Endodermal cell (in vitro differentiated cells): ENCODE results near the gene SENP2. TPM values are rescaled to one million over a fixed set of nuclear protein-coding genes. Genes with fewer than 3 reads are reported as not detected.

ENCODE experiments used
- DNase-seq: peaks from one replicate; pipeline ENCODE4 v3.0.0-alpha.2; 2017
- H3K27ac ChIP-seq: 2 replicates; pipeline ENCODE4 v1.5.1; 2013; ENCODE audit warnings: mild to moderate bottlenecking, low read depth, low read length, moderate library complexity
- H3K27me3 ChIP-seq: 2 replicates; pipeline ENCODE4 v1.6.1; 2013; ENCODE audit warnings: mild to moderate bottlenecking, low read length, moderate library complexity; ENCODE audit not compliant: insufficient read depth, control insufficient read depth, poor library complexity, severe bottlenecking
- H3K36me3 ChIP-seq: 2 replicates; pipeline ENCODE4 v1.7.0; 2013; ENCODE audit warnings: mild to moderate bottlenecking, low read length, moderate library complexity; ENCODE audit not compliant: control insufficient read depth, insufficient read depth
- H3K4me1 ChIP-seq: one replicate; pipeline ENCODE4 v1.7.0; 2013; ENCODE audit warnings: low read length; ENCODE audit not compliant: control insufficient read depth, insufficient read depth
- H3K4me3 ChIP-seq: 2 replicates; pipeline ENCODE4 v1.5.1; 2013; ENCODE audit warnings: mild to moderate bottlenecking, low read length, moderate library complexity
- H3K9ac ChIP-seq: 2 replicates; pipeline ENCODE4 v1.6.1; 2013; ENCODE audit warnings: mild to moderate bottlenecking, low read length, moderate library complexity; ENCODE audit not compliant: poor library complexity, severe bottlenecking; ENCODE audit errors: extremely low read depth
- H3K9me3 ChIP-seq: 2 replicates; pipeline ENCODE4 v1.6.1; 2013; ENCODE audit warnings: mild to moderate bottlenecking, low read length, moderate library complexity; ENCODE audit not compliant: control insufficient read depth
- H3K27ac Mint-ChIP-seq: 2 replicates; pipeline ENCODE4 v1.8.0; 2020; ENCODE audit warnings: mixed read lengths
- H3K27me3 Mint-ChIP-seq: 2 replicates; pipeline ENCODE4 v1.8.0; 2021; ENCODE audit warnings: mild to moderate bottlenecking, mixed read lengths; ENCODE audit not compliant: insufficient read depth
- H3K36me3 Mint-ChIP-seq: 2 replicates; pipeline ENCODE4 v1.8.0; 2020; ENCODE audit warnings: low read depth, mixed read lengths
- H3K4me1 Mint-ChIP-seq: 2 replicates; pipeline ENCODE4 v1.8.0; 2020; ENCODE audit warnings: mixed read lengths
- H3K4me3 Mint-ChIP-seq: 2 replicates; pipeline ENCODE4 v1.8.0; 2020; ENCODE audit warnings: mild to moderate bottlenecking, moderate library complexity, mixed read lengths
- H3K9me3 Mint-ChIP-seq: 2 replicates; pipeline ENCODE4 v1.8.0; 2020; ENCODE audit warnings: mild to moderate bottlenecking, mixed read lengths
- CTCF ChIP-seq: fragments of 200-600 bp; sonication (generic); conservative IDR thresholded peaks from 2 replicates; pipeline ENCODE4 v1.5.0; 2021; ENCODE audit warnings: antibody characterized with exemption, mild to moderate bottlenecking
- WGBS, 2 experiments: methylation state at CpG; one replicate each; pipeline versions ENCODE4 v1.1.5 to v1.1.7; 2013; ENCODE audit warnings: missing lambda C conversion rate in 2 of 2, mixed read lengths in 1 of 2; ENCODE audit not compliant: insufficient coverage in 1 of 2, insufficient read length in 1 of 2; 5-methylcytosine and 5-hydroxymethylcytosine counted together
- total RNA-seq, 2 donors: library from RNA; stranded (reverse); fragmentation: NEBNext Ultra II Directional in 1 of 2; extraction: Animal tissue kit (Norgen Biotek cat#: 25700) in 1 of 2; gene quantifications; 2 replicates in 1 of 2; 3 replicates in 1 of 2; pipeline ENCODE4 v1.2.1, GENCODE V29; 2021

SENP2 gene
- total RNA-seq, 2 donors from 2014 or later, result 44.6 to 46.4 TPM

- 90 to 95% methylated on average over 6 to 8 of the region's 8 CpGs for WGBS, 2 experiments
- Histone ChIP-seq H3K9ac (no peak overlapping the region), H3K9me3 (no peaks in the 10 kb centered on the region), H3K27ac (no peak overlapping the region), H3K4me3 (no peak overlapping the region), H3K27me3 (no peaks in the 10 kb centered on the region), H3K36me3 (peaks cover 76% of the 10 kb centered on the region), H3K4me1 (no peaks in the 10 kb centered on the region)
- DNase-seq, result no peak
- no peaks in the 10 kb centered on the region for H3K27me3 Mint-ChIP-seq
- peaks cover 74% of the 10 kb centered on the region for H3K36me3 Mint-ChIP-seq
- no peak overlapping the region for H3K4me3 Mint-ChIP-seq
- H3K4me1 Mint-ChIP-seq, result no peaks in the 10 kb centered on the region
- no peaks in the 10 kb centered on the region for H3K9me3 Mint-ChIP-seq
- H3K27ac Mint-ChIP-seq, result no peak overlapping the region
- TF ChIP-seq CTCF, result no peak
These were observed 70.3 kb downstream of the SENP2 start for GRCh38 chr3:185656321-185656840.

GRCh38 chr3:185657211-185657610, 71.1 kb downstream of the SENP2 start:
- no peaks in the 10 kb centered on the region for H3K27me3 ChIP-seq
- no peaks in the 10 kb centered on the region for H3K9me3 ChIP-seq
- peaks cover 69% of the 10 kb centered on the region for H3K36me3 ChIP-seq
- 94 to 98% methylated on average over 8 to 12 of the region's 12 CpGs for WGBS, 2 experiments
- no peak overlapping the region for H3K4me3 Mint-ChIP-seq
- no peak overlapping the region for H3K27ac ChIP-seq
- no peaks in the 10 kb centered on the region for H3K9me3 Mint-ChIP-seq
- no peaks in the 10 kb centered on the region for H3K4me1 ChIP-seq
- no peaks in the 10 kb centered on the region for H3K27me3 Mint-ChIP-seq
- no peaks in the 10 kb centered on the region for H3K4me1 Mint-ChIP-seq
- peak overlapping the region; percentile 2 for H3K27ac Mint-ChIP-seq
- H3K36me3 Mint-ChIP-seq, result peaks cover 70% of the 10 kb centered on the region
- no peak for TF ChIP-seq CTCF
- no peak overlapping the region for H3K4me3 ChIP-seq
- DNase-seq, result no peak
- no peak overlapping the region for H3K9ac ChIP-seq

GRCh38 chr3:185657691-185658503, 71.8 kb downstream of the SENP2 start:
- 94 to 95% methylated on average over 13 to 15 of the region's 15 CpGs for WGBS, 2 experiments
- Histone ChIP-seq H3K9me3 (no peaks in the 10 kb centered on the region), H3K27ac (no peak overlapping the region), H3K9ac (no peak overlapping the region), H3K27me3 (no peaks in the 10 kb centered on the region), H3K4me3 (no peak overlapping the region), H3K4me1 (no peaks in the 10 kb centered on the region), H3K36me3 (peaks cover 64% of the 10 kb centered on the region)
- no peak for DNase-seq
- TF ChIP-seq CTCF, result no peak
- H3K27me3 Mint-ChIP-seq, result no peaks in the 10 kb centered on the region
- no peak overlapping the region for H3K4me3 Mint-ChIP-seq
- H3K36me3 Mint-ChIP-seq, result peaks cover 64% of the 10 kb centered on the region
- H3K9me3 Mint-ChIP-seq, result no peaks in the 10 kb centered on the region
- H3K4me1 Mint-ChIP-seq, result no peaks in the 10 kb centered on the region
- peak overlapping the region; percentile 68 for H3K27ac Mint-ChIP-seq
